Motor neuron (in vitro differentiated cells): ENCODE measurements around the gene MED27. TPM values are rescaled to one million over a fixed set of nuclear protein-coding genes. Genes with fewer than 3 reads are reported as not detected.
"Not testable (repeated sequence)": the region's sequence is repeated elsewhere in the genome, so short reads cannot be mapped to it uniquely, and the experiment has no call there.

Source experiments
- ATAC-seq, 8 experiments: fragments of 200-7000 bp; cut with Tn5 transposase; replicated peaks in 6 of 8; 2 replicates each; pipeline ENCODE4 v1.8.0; 2021; ENCODE audit warnings: mild to moderate bottlenecking in 8 of 8, moderate library complexity in 8 of 8
- H3K27ac ChIP-seq, 2 donors: fragments of 250-450 bp; sonication (Bioruptor Pico); 2 replicates each; pipeline ENCODE4 v1.9.0; 2021; ENCODE audit warnings: antibody characterized with exemption in 2 of 2, mild to moderate bottlenecking in 2 of 2, moderate library complexity in 1 of 2
- H3K4me1 ChIP-seq, 2 donors: fragments of 250-450 bp; sonication (Bioruptor Pico); replicated peaks in 1 of 2; 2 replicates each; pipeline ENCODE4 v1.6.1; 2021; ENCODE audit warnings: antibody characterized with exemption in 2 of 2, mild to moderate bottlenecking in 2 of 2, moderate library complexity in 1 of 2
- H3K4me3 ChIP-seq, 5 donors: fragments of 250-450 bp; sonication (Bioruptor Pico); 2 replicates each; pipeline ENCODE4 v1.9.0; 2021; ENCODE audit warnings: antibody characterized with exemption in 5 of 5, mild to moderate bottlenecking in 5 of 5, moderate library complexity in 4 of 5
- WGBS, 10 experiments: fragments of 450-650 bp; shearing (Covaris generic); methylation state at CpG; one replicate each; pipeline ENCODE4 v1.0.0; 2022; 5-methylcytosine and 5-hydroxymethylcytosine counted together
- in situ Hi-C, 9 experiments: fragments of 400-800 bp; cut with MboI; loops; one replicate each; pipeline ENCODE4 v1.15.0; 2021; ENCODE audit warnings: low sequenced_read_pairs in 9 of 9, low pct_unique_long_range_greater_than_20kb in 2 of 9; ENCODE audit not compliant: unreplicated experiment in 9 of 9
- total RNA-seq, 8 experiments: library from RNA; unstranded; fragments of 300-600 nt; gene quantifications; 2 replicates each; pipeline versions ENCODE4 v1.2.3 to v1.2.4, GENCODE V29; 2022

MED27 gene
- total RNA-seq, 8 experiments from 2014 or later: 22.0 to 45.2 (median 26.6) TPM

DNA sequence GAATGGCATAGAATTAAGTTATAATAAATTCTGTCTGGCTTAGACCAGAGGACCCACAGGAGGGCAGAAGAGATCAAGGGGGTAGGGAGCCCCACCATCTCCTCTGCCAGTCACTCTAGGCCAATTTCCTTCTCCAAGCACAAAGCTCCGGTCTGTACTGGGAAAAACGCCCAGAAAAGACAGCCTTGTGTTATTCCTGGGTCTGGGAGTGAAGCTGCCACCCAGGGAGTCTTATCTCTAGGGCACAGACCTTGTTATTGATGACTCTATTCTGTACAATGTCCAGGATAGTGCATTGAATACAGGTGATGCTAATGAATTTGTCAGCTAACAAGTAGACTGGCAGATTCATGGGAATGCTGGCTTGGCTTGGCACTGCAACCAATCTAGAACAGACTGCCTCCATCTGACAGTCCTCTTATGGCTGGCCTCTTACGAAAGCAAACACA, 60.7 kb downstream of the MED27 start:
- in situ Hi-C loops: no loop called here
- 0 to 100% (median 50%) methylated on average over 1 to 3 of the region's 3 CpGs; no CpG with 5 or more reads in 5 of the 10 experiments for WGBS, 10 experiments
- no peak overlapping the region for H3K27ac ChIP-seq
- peaks cover 10 to 45% of the 10 kb centered on the region in 2 donors for H3K4me1 ChIP-seq
- H3K4me3 ChIP-seq: no peak overlapping the region
- no peak for ATAC-seq

DNA sequence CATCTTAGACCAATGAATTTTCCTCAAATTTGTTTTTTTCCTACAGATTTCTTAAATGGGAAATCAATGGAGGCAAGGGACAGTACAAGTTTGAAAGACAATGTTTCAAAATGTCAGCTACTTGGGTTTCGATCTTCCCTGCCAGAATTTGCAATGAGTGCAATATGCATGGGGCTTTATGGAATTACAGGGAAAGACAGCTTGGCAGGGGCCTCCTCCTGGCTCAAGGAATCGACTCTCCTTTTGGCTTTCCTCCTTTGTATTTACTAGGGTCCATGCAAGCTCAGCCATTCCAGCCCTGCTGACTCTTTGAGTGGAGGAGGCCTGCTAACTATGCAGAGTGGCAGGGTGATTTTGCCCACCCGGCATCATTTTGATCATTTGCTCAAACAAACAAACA, 63.2 kb downstream of the MED27 start:
- Histone ChIP-seq H3K27ac (no peak overlapping the region), H3K4me3 (no peak overlapping the region), H3K4me1 (peaks cover 8 to 38% of the 10 kb centered on the region in 2 donors)
- no peak for ATAC-seq
- 45 to 100% (median 68%) methylated on average over 1 to 3 of the region's 3 CpGs; no CpG with 5 or more reads in 5 of the 10 experiments for WGBS, 10 experiments
- in situ Hi-C loops: no loop called here

DNA sequence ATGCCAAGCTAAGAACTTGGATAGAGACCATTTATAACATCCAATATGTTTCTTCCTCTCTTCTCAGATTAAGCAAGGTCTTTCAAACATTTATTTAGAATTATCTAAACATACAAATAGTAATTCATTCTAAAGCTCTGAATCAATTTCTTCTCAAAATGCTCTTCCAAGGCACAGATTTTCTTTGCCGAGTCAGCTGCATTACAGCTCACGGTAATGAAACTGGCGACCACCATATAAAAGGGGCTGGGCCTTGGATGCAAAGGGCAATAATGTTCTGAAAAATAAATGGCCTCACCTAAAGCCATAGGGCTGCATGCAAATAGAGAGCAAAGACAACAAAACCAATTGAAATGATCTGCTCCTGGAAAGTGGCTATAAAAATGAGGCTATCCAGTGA, 63.8 kb downstream of the MED27 start:
- peak in 1 of 8 experiments; percentile 24 for ATAC-seq
- peaks cover 4 to 35% of the 10 kb centered on the region in 2 donors for H3K4me1 ChIP-seq
- in situ Hi-C loops: no loop called here
- no peak overlapping the region for H3K4me3 ChIP-seq
- H3K27ac ChIP-seq: no peak overlapping the region
- WGBS, 10 experiments: 74 to 100% (median 82%) methylated on average over 1 to 3 of the region's 3 CpGs; no CpG with 5 or more reads in 4 of the 10 experiments

DNA sequence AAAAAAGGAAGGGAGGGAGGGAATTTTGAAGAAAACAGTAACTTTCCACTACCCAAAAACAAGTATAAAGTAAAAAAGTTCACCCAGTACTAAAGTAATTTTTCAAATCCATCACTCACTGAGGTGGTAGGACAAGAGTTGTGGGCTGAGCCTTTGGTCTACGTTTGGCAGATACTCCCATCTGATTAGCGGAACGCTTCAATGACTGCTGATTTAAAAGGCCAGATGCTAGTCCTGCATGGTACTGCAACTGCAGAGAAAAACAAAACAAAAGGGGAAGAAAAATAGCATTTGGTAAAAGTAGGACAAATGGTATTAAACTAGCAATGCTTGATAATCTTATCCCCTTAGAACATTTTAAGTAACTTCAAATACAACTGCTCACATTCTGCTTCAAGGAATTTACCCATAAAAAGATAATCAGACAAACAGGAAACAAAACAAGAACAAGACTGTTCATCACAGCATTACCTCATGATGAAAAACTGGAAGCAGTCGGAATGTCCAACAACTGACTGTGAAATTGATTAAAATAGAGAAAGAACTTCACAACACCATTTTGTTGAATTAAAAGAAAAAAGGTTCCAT, 65.4 kb downstream of the MED27 start:
- H3K4me1 ChIP-seq: peaks cover 3 to 27% of the 10 kb centered on the region in 2 donors
- in situ Hi-C loops: no loop called here
- WGBS, 10 experiments: 54 to 100% (median 76%) methylated on average over 1 to 4 of the region's 4 CpGs
- no peak overlapping the region for H3K27ac ChIP-seq
- ATAC-seq: no peak
- no peak overlapping the region for H3K4me3 ChIP-seq

DNA sequence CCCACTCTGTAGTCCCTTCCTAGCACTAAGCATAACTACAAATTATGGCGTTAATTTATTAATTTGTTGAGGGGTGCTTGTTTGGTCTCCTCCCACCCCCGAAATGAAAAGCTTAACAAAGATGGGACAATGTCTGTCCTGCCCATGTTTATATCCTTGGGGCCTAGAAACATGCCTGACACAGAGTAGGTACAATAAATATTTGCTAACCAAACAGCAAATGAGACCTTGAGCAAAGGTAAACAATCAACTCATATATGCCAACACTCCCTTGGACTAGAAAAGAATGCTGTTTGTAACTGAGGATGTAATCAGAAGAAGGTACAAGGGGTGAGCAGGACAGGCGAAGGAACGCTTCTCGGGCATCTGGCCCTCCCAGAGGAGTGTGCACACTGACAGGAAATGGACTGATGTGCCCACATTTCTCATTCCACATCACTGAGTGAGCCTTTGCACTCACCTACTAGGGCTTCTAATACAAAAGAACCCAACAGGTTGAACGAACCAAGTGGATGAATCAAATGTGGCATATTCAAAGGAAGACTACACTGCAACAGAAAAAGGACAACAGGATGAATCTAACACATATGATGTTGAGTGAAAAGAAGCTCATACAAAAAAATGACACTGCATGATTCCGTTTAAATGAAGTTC, 66.8 kb downstream of the MED27 start:
- Histone ChIP-seq H3K4me3 (no peak overlapping the region), H3K4me1 (peaks cover 18 to 33% of the 10 kb centered on the region in 2 donors), H3K27ac (no peak overlapping the region)
- ATAC-seq: no peak
- whole genome bisulfite sequencing, 10 experiments: 71 to 98% (median 87%) methylated on average over 1 to 7 of the region's 7 CpGs; no CpG with 5 or more reads in 1 of the 10 experiments
- in situ Hi-C loops: no loop called here

DNA sequence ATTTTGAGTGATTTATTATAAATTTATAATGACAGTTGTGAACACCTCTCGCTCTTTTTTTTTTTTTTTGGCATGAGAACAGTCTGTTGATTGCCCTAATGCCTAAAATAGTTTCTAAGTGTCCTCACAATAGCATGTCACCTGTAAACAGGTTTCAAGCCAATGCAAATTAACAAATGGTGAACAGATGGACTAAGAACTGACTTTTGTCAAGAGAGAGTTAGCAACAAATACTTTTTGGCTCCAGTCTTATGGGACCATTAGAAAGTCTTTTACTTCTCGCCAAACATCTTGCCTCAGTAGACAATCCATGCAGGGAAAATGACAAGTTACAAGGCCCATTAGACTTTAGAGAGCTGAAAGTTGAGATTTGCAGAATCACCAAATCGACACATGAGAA, 67.8 kb downstream of the MED27 start:
- Histone ChIP-seq H3K27ac (no peak overlapping the region), H3K4me1 (peaks cover 27 to 37% of the 10 kb centered on the region in 2 donors), H3K4me3 (no peak overlapping the region)
- no peak for ATAC-seq
- WGBS, 10 experiments: 57 to 100% (median 91%) methylated on average over 1 to 3 of the region's 3 CpGs
- in situ Hi-C loops: no loop called here

DNA sequence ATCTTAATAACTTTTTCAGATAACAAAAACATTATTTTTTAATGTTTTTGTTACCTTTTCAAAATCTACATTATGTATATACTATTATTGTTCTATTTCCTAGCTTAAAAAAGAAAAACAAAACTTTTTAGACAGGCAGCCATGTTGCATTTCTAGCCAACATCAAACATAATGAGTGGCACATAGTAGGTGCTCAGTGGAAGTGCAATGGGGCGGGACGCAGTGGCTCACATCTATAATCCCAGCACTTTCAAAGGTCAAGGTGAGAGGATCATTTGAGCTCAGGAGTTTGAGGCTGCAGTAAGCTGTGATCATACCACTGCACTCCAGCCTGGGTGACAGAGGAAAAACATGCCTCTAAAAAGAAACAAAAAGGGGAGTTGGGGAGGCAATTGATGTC, 68.4 kb downstream of the MED27 start:
- WGBS, 10 experiments: 75 to 100% (median 100%) methylated on average over 2 of the region's 2 CpGs; no CpG with 5 or more reads in 4 of the 10 experiments
- Histone ChIP-seq H3K4me1 (peaks cover 28 to 33% of the 10 kb centered on the region in 2 donors), H3K4me3 (no peak overlapping the region), H3K27ac (no peak overlapping the region)
- ATAC-seq: no peak
- in situ Hi-C loops: no loop called here

DNA sequence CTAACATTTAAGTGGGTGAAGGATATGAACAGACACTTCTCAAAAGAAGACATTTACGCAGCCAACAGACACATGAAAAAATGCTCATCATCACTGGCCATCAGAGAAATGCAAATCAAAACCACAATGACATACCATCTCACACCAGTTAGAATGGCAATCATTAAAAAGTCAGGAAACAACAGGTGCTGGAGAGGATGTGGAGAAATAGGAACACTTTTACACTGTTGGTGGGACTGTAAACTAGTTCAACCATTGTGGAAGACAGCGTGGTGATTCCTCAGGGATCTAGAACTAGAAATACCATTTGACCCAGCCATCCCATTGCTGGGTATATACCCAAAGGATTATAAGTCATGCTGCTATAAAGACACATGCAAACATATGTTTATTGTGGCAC, 69.5 kb downstream of the MED27 start:
- H3K27ac ChIP-seq, H3K4me3 ChIP-seq, ATAC-seq, in situ Hi-C loops: not testable (repeated sequence)
- no CpG with 5 or more reads among the region's 2 CpGs for WGBS, 10 experiments
- peaks cover 26 to 28% of the 10 kb centered on the region in 2 donors for H3K4me1 ChIP-seq

DNA sequence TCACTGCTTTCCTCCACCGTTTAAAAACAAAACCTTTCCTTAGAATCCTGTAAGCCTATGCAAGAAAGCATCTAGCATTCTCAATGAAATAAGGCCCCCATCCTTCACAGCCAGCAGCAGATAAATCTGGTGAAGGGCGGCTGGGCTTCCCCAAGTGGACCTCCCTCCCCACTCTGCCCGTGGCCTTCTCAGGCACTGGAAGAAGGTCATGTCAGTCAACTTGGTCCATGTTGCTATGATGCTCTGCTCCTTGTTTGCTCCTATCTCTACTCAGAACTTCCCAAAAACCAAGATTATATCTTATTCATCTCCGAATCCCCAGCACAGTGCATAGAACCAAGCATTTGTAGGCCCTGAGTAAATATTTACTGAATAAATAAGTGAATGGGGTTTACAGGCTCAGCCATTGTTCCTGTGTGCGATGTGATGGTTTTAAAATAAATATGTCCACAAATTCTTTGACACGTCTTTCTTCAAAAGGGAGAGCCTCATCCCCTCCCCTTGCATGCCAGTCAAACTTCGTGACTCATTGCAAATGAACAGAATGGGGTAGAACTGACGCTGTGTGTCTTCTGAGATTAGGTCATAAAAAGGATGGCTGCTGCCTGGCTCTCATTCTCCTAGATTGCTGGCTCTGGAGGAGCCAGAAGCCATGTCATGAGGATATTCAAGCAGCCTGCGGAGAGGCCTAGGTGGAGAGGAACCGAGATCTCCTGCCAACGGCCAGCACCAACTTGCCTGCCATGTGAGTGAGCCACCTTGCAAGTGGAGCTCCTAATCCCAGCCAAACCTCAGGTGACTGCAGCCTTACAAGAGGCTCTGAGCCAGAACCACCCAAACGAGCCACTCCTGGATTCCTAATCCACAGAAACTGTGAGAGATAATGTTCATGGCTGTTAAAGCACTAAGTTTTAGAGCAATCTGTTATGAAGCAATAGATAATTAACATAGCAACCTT, 70.5 kb downstream of the MED27 start:
- in situ Hi-C loops: no loop called here
- ATAC-seq: peak in 5 of 8 experiments; percentile 36 to 73 (median 58)
- H3K27ac ChIP-seq: peak overlapping the region in 1 of 2 donors; percentile 39
- peaks cover 28 to 31% of the 10 kb centered on the region in 2 donors for H3K4me1 ChIP-seq
- no peak overlapping the region for H3K4me3 ChIP-seq
- WGBS, 10 experiments: 50 to 98% (median 87%) methylated on average over 1 to 10 of the region's 12 CpGs; no CpG with 5 or more reads in 1 of the 10 experiments

DNA sequence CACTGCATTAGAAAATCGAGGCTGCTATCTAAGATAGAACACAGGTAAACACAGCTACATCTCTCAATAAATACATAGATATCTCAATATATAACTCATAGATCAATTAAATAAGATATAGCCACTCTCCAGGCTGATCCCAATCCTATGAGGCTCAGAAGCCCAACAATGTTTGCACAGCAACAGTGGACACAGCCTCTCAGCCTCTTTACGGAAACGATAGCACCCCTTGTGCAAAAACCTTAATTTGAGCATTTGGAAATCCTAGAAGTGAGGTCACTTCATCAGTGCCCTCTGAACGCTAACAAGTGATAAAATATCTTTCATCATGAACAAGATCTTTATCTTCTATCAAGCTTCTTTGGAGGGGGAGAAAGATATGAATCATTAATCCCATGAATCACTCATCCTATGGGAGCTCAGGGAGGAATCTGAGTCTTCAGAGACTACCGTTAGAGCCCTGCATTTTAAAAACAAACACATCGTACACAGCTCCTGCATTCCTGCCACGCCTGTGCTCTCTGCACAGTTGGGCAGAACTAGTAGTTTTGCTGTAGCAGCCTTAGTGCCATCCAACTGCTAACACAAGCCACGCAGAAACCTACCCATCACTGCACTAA, 71.4 kb downstream of the MED27 start:
- peak; percentile 39 to 79 (median 61) for ATAC-seq
- H3K4me1 ChIP-seq: peaks cover 30 to 40% of the 10 kb centered on the region in 2 donors
- H3K27ac ChIP-seq: peak overlapping the region in 1 of 2 donors; percentile 39
- 25 to 100% (median 68%) methylated on average over 1 to 7 of the region's 8 CpGs; no CpG with 5 or more reads in 2 of the 10 experiments for WGBS, 10 experiments
- in situ Hi-C loops: no loop called here
- no peak overlapping the region for H3K4me3 ChIP-seq

DNA sequence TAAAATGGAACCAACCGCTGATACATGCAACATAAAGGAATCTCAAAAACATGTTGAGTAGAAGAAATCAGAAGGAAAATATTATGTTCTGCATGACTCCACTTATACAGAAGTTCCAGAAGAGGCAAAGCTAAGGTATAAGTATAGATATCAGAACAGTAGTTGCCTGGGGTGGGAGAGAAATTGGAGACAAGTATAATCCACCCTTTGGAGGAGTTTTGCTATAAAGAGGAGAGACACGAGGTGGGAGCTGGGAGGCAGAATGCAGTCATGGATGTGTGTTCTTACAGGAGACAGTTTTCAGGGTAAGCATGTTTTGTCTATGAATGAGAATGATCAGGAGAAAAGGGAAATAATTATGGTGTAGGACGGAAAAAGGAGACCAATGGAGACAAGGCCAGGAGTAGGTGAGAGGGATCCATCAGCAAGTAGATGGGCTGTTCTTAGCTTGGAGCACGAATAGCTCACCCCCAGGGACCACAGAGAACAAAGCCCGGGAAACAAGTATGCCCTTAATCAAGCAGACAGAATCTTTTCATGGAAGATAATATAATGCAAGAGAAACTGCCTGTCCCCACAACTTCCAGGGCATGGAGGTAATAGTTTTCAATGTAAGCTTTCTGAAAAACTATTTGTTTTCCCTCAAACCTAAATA, 72.2 kb downstream of the MED27 start:
- Histone ChIP-seq H3K4me1 (peaks cover 38 to 48% of the 10 kb centered on the region in 2 donors), H3K27ac (peak overlapping the region in 1 of 2 donors; percentile 16), H3K4me3 (no peak overlapping the region)
- in situ Hi-C loops: no loop called here
- peak in 1 of 8 experiments; percentile 19 for ATAC-seq
- 40 to 100% (median 80%) methylated on average over 1 to 4 of the region's 5 CpGs; no CpG with 5 or more reads in 1 of the 10 experiments for WGBS, 10 experiments
